Motor neuron (in vitro differentiated cells): ENCODE data around the gene PPFIA4. TPM values are rescaled to one million over a fixed set of nuclear protein-coding genes. Genes with fewer than 3 reads are reported as not detected.

ENCODE experiments used
- ATAC-seq, 8 experiments: fragments of 200-7000 bp; cut with Tn5 transposase; replicated peaks in 6 of 8; 2 replicates each; pipeline ENCODE4 v1.8.0; 2021; ENCODE audit warnings: mild to moderate bottlenecking in 8 of 8, moderate library complexity in 8 of 8
- H3K27ac ChIP-seq, 2 donors: fragments of 250-450 bp; sonication (Bioruptor Pico); 2 replicates each; pipeline ENCODE4 v1.9.0; 2021; ENCODE audit warnings: antibody characterized with exemption in 2 of 2, mild to moderate bottlenecking in 2 of 2, moderate library complexity in 1 of 2
- H3K4me1 ChIP-seq, 2 donors: fragments of 250-450 bp; sonication (Bioruptor Pico); replicated peaks in 1 of 2; 2 replicates each; pipeline ENCODE4 v1.6.1; 2021; ENCODE audit warnings: antibody characterized with exemption in 2 of 2, mild to moderate bottlenecking in 2 of 2, moderate library complexity in 1 of 2
- H3K4me3 ChIP-seq, 5 donors: fragments of 250-450 bp; sonication (Bioruptor Pico); 2 replicates each; pipeline ENCODE4 v1.9.0; 2021; ENCODE audit warnings: antibody characterized with exemption in 5 of 5, mild to moderate bottlenecking in 5 of 5, moderate library complexity in 4 of 5
- WGBS, 10 experiments: fragments of 450-650 bp; shearing (Covaris generic); methylation state at CpG; one replicate each; pipeline ENCODE4 v1.0.0; 2022; 5-methylcytosine and 5-hydroxymethylcytosine counted together
- in situ Hi-C, 9 experiments: fragments of 400-800 bp; cut with MboI; loops; one replicate each; pipeline ENCODE4 v1.15.0; 2021; ENCODE audit warnings: low sequenced_read_pairs in 9 of 9, low pct_unique_long_range_greater_than_20kb in 2 of 9; ENCODE audit not compliant: unreplicated experiment in 9 of 9
- total RNA-seq, 8 experiments: library from RNA; unstranded; fragments of 300-600 nt; gene quantifications; 2 replicates each; pipeline versions ENCODE4 v1.2.3 to v1.2.4, GENCODE V29; 2022

PPFIA4 gene
- total RNA-seq, 8 experiments from 2014 or later, result 1.5 to 34.3 (median 10.7) TPM

GRCh38 chr1:203045821-203046594 is 19.7 kb downstream of the PPFIA4 start:
- in situ Hi-C loops, result loop anchor here in 4 of 9 experiments (25.0 kb wide), 1 partner anchor 166 kb away; no protein-coding TSS in a partner anchor
- ATAC-seq, result peak in 4 of 8 experiments; percentile 12 to 29 (median 18)
- no peak overlapping the region for H3K27ac ChIP-seq
- no peak overlapping the region for H3K4me3 ChIP-seq
- H3K4me1 ChIP-seq, result peaks cover 0 to 2% of the 10 kb centered on the region in 2 donors
- WGBS, 10 experiments, result 60 to 100% (median 87%) methylated on average over 1 to 13 of the region's 16 CpGs; no CpG with 5 or more reads in 3 of the 10 experiments

- no peak overlapping the region for H3K4me3 ChIP-seq
- in situ Hi-C loops, result loop anchor here in 4 of 9 experiments (25.0 kb wide), 1 partner anchor 165 kb away; no protein-coding TSS in a partner anchor
- H3K27ac ChIP-seq, result peak overlapping the region in 1 of 2 donors; percentile 3
- peak; percentile 24 to 98 (median 90) for ATAC-seq
- H3K4me1 ChIP-seq, result peaks cover 7 to 10% of the 10 kb centered on the region in 2 donors
- WGBS, 10 experiments, result 0 to 83% (median 32%) methylated on average over 1 to 14 of the region's 15 CpGs; no CpG with 5 or more reads in 1 of the 10 experiments
Measured at GRCh38 chr1:203046984-203047630, 20.8 kb downstream of the PPFIA4 start.

GRCh38 chr1:203048086-203048485 is 21.8 kb downstream of the PPFIA4 start:
- in situ Hi-C loops, result loop anchor here in 4 of 9 experiments (25.0 kb wide), 1 partner anchor 164 kb away; no protein-coding TSS in a partner anchor
- Histone ChIP-seq H3K27ac (no peak overlapping the region), H3K4me1 (peaks cover 17 to 18% of the 10 kb centered on the region in 2 donors), H3K4me3 (no peak overlapping the region)
- 76 to 100% (median 89%) methylated on average over 2 to 9 of the region's 11 CpGs; no CpG with 5 or more reads in 4 of the 10 experiments for WGBS, 10 experiments
- no peak for ATAC-seq

GRCh38 chr1:203048555-203049051 is 22.3 kb downstream of the PPFIA4 start:
- ATAC-seq, result peak in 7 of 8 experiments; percentile 10 to 97 (median 23)
- 20 to 97% (median 85%) methylated on average over 1 to 7 of the region's 23 CpGs; no CpG with 5 or more reads in 6 of the 10 experiments for WGBS, 10 experiments
- H3K4me3 ChIP-seq, result no peak overlapping the region
- in situ Hi-C loops, result loop anchor here in 4 of 9 experiments (25.0 kb wide), 1 partner anchor 164 kb away; no protein-coding TSS in a partner anchor
- H3K4me1 ChIP-seq, result peaks cover 18% of the 10 kb centered on the region in 2 donors
- no peak overlapping the region for H3K27ac ChIP-seq

- peak in 1 of 8 experiments; percentile 14 for ATAC-seq
- Histone ChIP-seq H3K4me1 (peaks cover 19 to 20% of the 10 kb centered on the region in 2 donors), H3K4me3 (no peak overlapping the region), H3K27ac (no peak overlapping the region)
- in situ Hi-C loops, result loop anchor here in 4 of 9 experiments (25.0 kb wide), 1 partner anchor 163 kb away; no protein-coding TSS in a partner anchor
- WGBS, 10 experiments, result 56 to 83% (median 81%) methylated on average over 1 to 3 of the region's 4 CpGs; no CpG with 5 or more reads in 6 of the 10 experiments
Measured at GRCh38 chr1:203049077-203049476, 22.8 kb downstream of the PPFIA4 start.

- Histone ChIP-seq H3K4me1 (peaks cover 22% of the 10 kb centered on the region in 2 donors), H3K4me3 (no peak overlapping the region), H3K27ac (no peak overlapping the region)
- ATAC-seq, result no peak
- in situ Hi-C loops, result loop anchor here in 4 of 9 experiments (25.0 kb wide), 1 partner anchor 163 kb away; no protein-coding TSS in a partner anchor
- WGBS, 10 experiments, result 75 to 94% (median 84%) methylated on average over 1 to 8 of the region's 14 CpGs; no CpG with 5 or more reads in 4 of the 10 experiments
Measured at GRCh38 chr1:203049576-203050180, 23.4 kb downstream of the PPFIA4 start.

- in situ Hi-C loops, result no loop called here
Measured at GRCh38 chr1:203050826-203051225, 24.5 kb downstream of the PPFIA4 start.

GRCh38 chr1:203051841-203052324 is 25.6 kb downstream of the PPFIA4 start:
- peak in 4 of 8 experiments; percentile 8 to 19 (median 10) for ATAC-seq
- Histone ChIP-seq H3K27ac (no peak overlapping the region), H3K4me1 (peaks cover 22% of the 10 kb centered on the region in 2 donors), H3K4me3 (no peak overlapping the region)
- in situ Hi-C loops, result no loop called here
- WGBS, 10 experiments, result 20 to 80% (median 59%) methylated on average over 1 to 6 of the region's 20 CpGs; no CpG with 5 or more reads in 6 of the 10 experiments

More at GRCh38 chr1:203050826-203051225, 24.5 kb downstream of the PPFIA4 start:
- Histone ChIP-seq H3K27ac (no peak overlapping the region), H3K4me1 (peaks cover 22% of the 10 kb centered on the region in 2 donors), H3K4me3 (no peak overlapping the region)
- ATAC-seq, result no peak
- WGBS, 10 experiments, result 70 to 100% (median 96%) methylated on average over 1 to 4 of the region's 4 CpGs; no CpG with 5 or more reads in 1 of the 10 experiments

GRCh38 chr1:203052601-203053000 is 26.3 kb downstream of the PPFIA4 start:
- no peak overlapping the region for H3K27ac ChIP-seq
- WGBS, 10 experiments, result 43 to 100% (median 79%) methylated on average over 1 to 3 of the region's 3 CpGs; no CpG with 5 or more reads in 4 of the 10 experiments
- no peak overlapping the region for H3K4me3 ChIP-seq
- ATAC-seq, result peak in 3 of 8 experiments; percentile 11 to 58 (median 52)
- in situ Hi-C loops, result no loop called here
- peaks cover 20 to 22% of the 10 kb centered on the region in 2 donors for H3K4me1 ChIP-seq

GRCh38 chr1:203054184-203054583 is 27.9 kb downstream of the PPFIA4 start:
- no peak for ATAC-seq
- WGBS, 10 experiments, result 22 to 75% (median 49%) methylated on average over 1 of the region's 1 CpG; no CpG with 5 or more reads in 4 of the 10 experiments
- in situ Hi-C loops, result no loop called here
- H3K27ac ChIP-seq, result peak overlapping the region in 1 of 2 donors; percentile 12
- H3K4me3 ChIP-seq, result no peak overlapping the region
- H3K4me1 ChIP-seq, result peaks cover 20 to 32% of the 10 kb centered on the region in 2 donors

- Histone ChIP-seq H3K4me3 (no peak overlapping the region), H3K27ac (peak overlapping the region in 1 of 2 donors; percentile 5), H3K4me1 (peaks cover 20 to 32% of the 10 kb centered on the region in 2 donors)
- WGBS, 10 experiments, result 32 to 83% (median 47%) methylated on average over 3 to 5 of the region's 5 CpGs; no CpG with 5 or more reads in 2 of the 10 experiments
- in situ Hi-C loops, result no loop called here
- ATAC-seq, result peak in 3 of 8 experiments; percentile 32 to 55 (median 38)
Measured at GRCh38 chr1:203054642-203055041, 28.4 kb downstream of the PPFIA4 start.
